Natural killer cell treated with Interleukin-12 subunit alpha and Interleukin-12 subunit beta and Interleukin-15 and Interleukin-18, amount 100 ng/mL, for 72 hours (primary cell): ENCODE results near the gene FBXO8. TPM values are rescaled to one million over a fixed set of nuclear protein-coding genes. Genes with fewer than 3 reads are reported as not detected.
"Not testable (repeated sequence)": the region's sequence is repeated elsewhere in the genome, so short reads cannot be mapped to it uniquely, and the experiment has no call there.

Experiments used
- ATAC-seq, 2 donors: fragments of 150-1000 bp; cut with Tn5 transposase in 1 of 2; sonication (Bioruptor Pico), chemical (Tn5 transposase) in 1 of 2; 2 replicates each; pipeline ENCODE4 v1.10.0; 2021
- DNase-seq: peaks from one replicate; pipeline ENCODE4 v3.0.0; 2022; ENCODE audit warnings: low spot score
- H3K27ac Mint-ChIP-seq, 2 donors: 1 replicate in 1 of 2; 2 replicates in 1 of 2; pipeline ENCODE4 v1.8.0; 2022; ENCODE audit warnings: mixed read lengths in 2 of 2, mild to moderate bottlenecking in 1 of 2, moderate library complexity in 1 of 2
- H3K27me3 Mint-ChIP-seq, 2 donors: 1 replicate in 1 of 2; 2 replicates in 1 of 2; pipeline ENCODE4 v1.8.0; 2022; ENCODE audit warnings: mixed read lengths in 2 of 2
- H3K36me3 Mint-ChIP-seq: one replicate; pipeline ENCODE4 v1.8.0; 2022; ENCODE audit warnings: mixed read lengths
- H3K4me1 Mint-ChIP-seq, 2 donors: 1 replicate in 1 of 2; 2 replicates in 1 of 2; pipeline ENCODE4 v1.8.0; 2022; ENCODE audit warnings: low read depth in 2 of 2, mixed read lengths in 2 of 2, mild to moderate bottlenecking in 1 of 2
- H3K4me3 Mint-ChIP-seq: one replicate; pipeline ENCODE4 v1.8.0; 2022; ENCODE audit warnings: mixed read lengths
- H3K9me3 Mint-ChIP-seq: 2 replicates; pipeline ENCODE4 v1.8.0; 2022; ENCODE audit warnings: mixed read lengths
- total RNA-seq, 2 donors: library from RNA; stranded (reverse); gene quantifications; one replicate each; pipeline ENCODE4 v1.2.3, GENCODE V29; 2022

Gene FBXO8
- total RNA-seq, 2 donors from 2014 or later, result 11.4 to 21.8 TPM

DNA sequence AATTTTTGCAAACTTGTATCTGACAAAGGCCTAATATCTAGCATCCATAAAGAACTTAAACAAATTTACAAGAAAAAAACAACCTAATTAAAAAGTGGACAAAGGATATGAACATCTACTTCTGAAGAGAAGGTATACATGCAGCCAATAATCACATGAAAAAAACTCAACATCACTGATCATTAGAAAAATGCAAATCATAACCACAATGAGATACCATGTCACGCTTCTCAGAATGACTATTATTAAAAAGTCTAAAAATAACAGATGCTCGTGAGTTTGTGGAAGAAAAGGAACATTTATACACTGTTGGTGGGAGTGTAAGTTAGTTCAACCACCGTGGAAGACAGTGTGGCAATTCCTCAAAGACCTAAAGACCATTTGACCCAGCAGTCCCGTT, 24.2 kb upstream of the FBXO8 start:
- Mint-ChIP-seq H3K36me3 (peaks cover 18% of the 10 kb centered on the region), H3K27me3 (no peaks in the 10 kb centered on the region), H3K27ac (no peak overlapping the region), H3K9me3 (no peaks in the 10 kb centered on the region), H3K4me3 (no peak overlapping the region), H3K4me1 (peaks cover 2% of the 10 kb centered on the region in 2 donors)
- DNase-seq, result no peak
- no peak for ATAC-seq

DNA sequence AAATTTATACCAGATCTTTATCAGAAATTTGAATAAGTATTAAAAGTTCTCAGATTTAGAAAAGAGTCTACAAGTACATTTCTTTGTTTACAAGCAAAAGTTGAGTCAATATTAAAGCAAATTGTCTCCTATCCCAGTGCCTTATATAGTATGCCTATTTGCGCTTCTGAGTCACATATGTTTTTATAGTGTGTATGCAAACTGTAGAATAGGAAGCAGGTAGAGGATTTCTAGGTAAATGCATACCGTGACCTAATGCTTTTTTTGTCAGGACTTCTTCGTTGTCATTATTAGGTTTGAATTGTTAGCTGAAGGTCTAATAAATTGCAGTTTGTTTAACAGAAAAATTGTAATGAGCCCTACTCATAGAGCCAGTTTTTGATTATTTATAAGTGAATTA, 22.5 kb upstream of the FBXO8 start:
- no peak overlapping the region for H3K4me3 Mint-ChIP-seq
- no peaks in the 10 kb centered on the region for H3K27me3 Mint-ChIP-seq
- H3K4me1 Mint-ChIP-seq, result no peaks in the 10 kb centered on the region
- no peak for ATAC-seq
- DNase-seq, result no peak
- no peak overlapping the region for H3K27ac Mint-ChIP-seq
- H3K9me3 Mint-ChIP-seq, result no peaks in the 10 kb centered on the region
- H3K36me3 Mint-ChIP-seq, result peaks cover 18% of the 10 kb centered on the region

- no peak overlapping the region for H3K27ac Mint-ChIP-seq
- no peak for DNase-seq
- no peaks in the 10 kb centered on the region for H3K9me3 Mint-ChIP-seq
- no peak overlapping the region for H3K4me3 Mint-ChIP-seq
- no peaks in the 10 kb centered on the region for H3K4me1 Mint-ChIP-seq
- no peaks in the 10 kb centered on the region for H3K27me3 Mint-ChIP-seq
- H3K36me3 Mint-ChIP-seq, result peaks cover 22% of the 10 kb centered on the region
- no peak for ATAC-seq
Observed at GRCh38 chr4:174304664-174305063, 21.2 kb upstream of the FBXO8 start.

- H3K36me3 Mint-ChIP-seq, result peaks cover 24% of the 10 kb centered on the region
- no peaks in the 10 kb centered on the region for H3K27me3 Mint-ChIP-seq
- H3K9me3 Mint-ChIP-seq, result no peaks in the 10 kb centered on the region
- no peaks in the 10 kb centered on the region for H3K4me1 Mint-ChIP-seq
- DNase-seq (no peak), ATAC-seq (no peak)
- no peak overlapping the region for H3K4me3 Mint-ChIP-seq
- H3K27ac Mint-ChIP-seq, result no peak overlapping the region
Observed at GRCh38 chr4:174303687-174304086, 20.2 kb upstream of the FBXO8 start.

DNA sequence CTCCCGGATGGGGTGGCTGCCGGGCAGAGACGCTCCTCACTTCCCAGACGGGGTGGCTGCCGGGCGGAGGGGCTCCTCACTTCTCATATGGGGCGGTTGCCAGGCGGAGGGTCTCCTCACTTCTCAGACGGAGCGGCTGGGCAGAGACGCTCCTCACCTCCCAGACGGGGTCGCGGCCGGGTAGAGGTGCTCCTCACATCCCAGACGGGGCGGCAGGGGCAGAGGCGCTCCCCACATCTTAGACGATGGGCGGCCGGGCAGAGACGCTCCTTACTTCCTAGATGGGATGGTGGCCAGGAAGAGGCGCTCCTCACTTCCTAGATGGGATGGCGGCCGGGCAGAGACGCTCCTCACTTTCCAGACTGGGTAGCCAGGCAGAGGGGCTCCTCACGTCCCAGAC, 11.7 kb upstream of the FBXO8 start:
- H3K4me3 Mint-ChIP-seq, DNase-seq, H3K9me3 Mint-ChIP-seq, ATAC-seq, H3K4me1 Mint-ChIP-seq, H3K27ac Mint-ChIP-seq, H3K27me3 Mint-ChIP-seq: not testable (repeated sequence)
- H3K36me3 Mint-ChIP-seq, result peaks cover 23% of the 10 kb centered on the region

DNA sequence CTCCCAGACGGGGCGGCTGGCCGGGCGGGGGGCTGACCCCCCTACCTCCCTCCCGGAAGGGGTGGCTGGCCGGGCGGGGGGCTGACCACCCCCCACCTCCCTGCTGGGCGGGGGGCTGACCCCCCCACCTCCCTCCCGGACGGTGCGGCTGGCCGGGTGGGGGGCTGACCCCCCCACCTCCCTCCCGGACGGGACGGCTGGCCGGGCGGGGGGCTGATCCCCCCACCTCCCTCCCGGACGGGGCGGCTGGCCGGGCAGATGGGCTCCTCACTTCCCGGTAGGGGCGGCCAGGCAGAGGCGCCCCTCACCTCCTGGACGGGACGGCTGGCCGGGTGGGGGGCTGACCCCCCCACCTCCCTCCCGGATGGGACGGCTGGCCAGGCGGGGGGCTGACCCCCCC, 11.2 kb upstream of the FBXO8 start:
- H3K4me3 Mint-ChIP-seq, H3K27ac Mint-ChIP-seq, H3K27me3 Mint-ChIP-seq, ATAC-seq, H3K9me3 Mint-ChIP-seq, H3K4me1 Mint-ChIP-seq, DNase-seq: not testable (repeated sequence)
- H3K36me3 Mint-ChIP-seq, result peaks cover 19% of the 10 kb centered on the region

DNA sequence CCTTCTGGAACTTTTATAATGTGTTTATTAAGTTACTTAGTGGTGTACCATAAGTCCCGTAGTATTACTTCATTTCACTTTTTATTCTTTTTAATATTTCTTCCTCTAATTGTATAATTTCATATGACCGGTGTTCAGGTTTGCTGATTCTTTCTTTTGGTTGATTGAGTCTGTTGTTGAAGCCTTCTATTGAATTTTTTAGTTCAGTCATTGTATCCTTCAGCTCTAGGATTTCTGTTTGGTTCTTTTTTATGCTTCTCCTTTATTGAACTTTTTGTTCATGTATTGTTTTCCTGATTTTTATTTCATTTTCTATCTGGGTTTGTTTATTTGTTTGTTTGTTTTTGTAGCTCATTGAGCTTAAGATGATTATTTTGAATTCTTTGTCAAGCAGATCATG, 9.0 kb upstream of the FBXO8 start:
- DNase-seq, result no peak
- Mint-ChIP-seq H3K4me3 (no peak overlapping the region), H3K36me3 (peaks cover 17% of the 10 kb centered on the region), H3K27ac (no peak overlapping the region), H3K4me1 (peaks cover 5 to 7% of the 10 kb centered on the region in 2 donors), H3K9me3 (peaks cover 5% of the 10 kb centered on the region), H3K27me3 (no peaks in the 10 kb centered on the region)
- ATAC-seq, result no peak

- no peak overlapping the region for H3K4me3 Mint-ChIP-seq
- ATAC-seq, result no peak
- no peak overlapping the region for H3K27ac Mint-ChIP-seq
Observed at GRCh38 chr4:174286870-174287269, 3.4 kb upstream of the FBXO8 start.

GRCh38 chr4:174284487-174284886, 1.0 kb upstream of the FBXO8 start:
- peak overlapping the region; percentile 100 for H3K4me3 Mint-ChIP-seq
- peak overlapping the region; percentile 99 for H3K27ac Mint-ChIP-seq
- H3K36me3 Mint-ChIP-seq, result peaks cover 10% of the 10 kb centered on the region
- no peaks in the 10 kb centered on the region for H3K9me3 Mint-ChIP-seq
- no peak for DNase-seq
- H3K4me1 Mint-ChIP-seq, result peaks cover 24 to 39% of the 10 kb centered on the region in 2 donors
- no peak for ATAC-seq
- H3K27me3 Mint-ChIP-seq, result no peaks in the 10 kb centered on the region

More at GRCh38 chr4:174286870-174287269, 3.4 kb upstream of the FBXO8 start:
- H3K36me3 Mint-ChIP-seq, result peaks cover 1% of the 10 kb centered on the region
- no peaks in the 10 kb centered on the region for H3K9me3 Mint-ChIP-seq
- peaks cover 20 to 33% of the 10 kb centered on the region in 2 donors for H3K4me1 Mint-ChIP-seq
- H3K27me3 Mint-ChIP-seq, result no peaks in the 10 kb centered on the region
- no peak for DNase-seq

GRCh38 chr4:174282836-174283506, 496 bp downstream of the FBXO8 start:
- H3K36me3 Mint-ChIP-seq, result peaks cover 17% of the 10 kb centered on the region
- H3K4me3 Mint-ChIP-seq, result peak overlapping the region; percentile 100
- H3K9me3 Mint-ChIP-seq, result no peaks in the 10 kb centered on the region
- H3K27me3 Mint-ChIP-seq, result no peaks in the 10 kb centered on the region
- ATAC-seq (peak; percentile 99 to 100), DNase-seq (peak; percentile 87)
- H3K4me1 Mint-ChIP-seq, result peaks cover 26 to 48% of the 10 kb centered on the region in 2 donors
- H3K27ac Mint-ChIP-seq, result peak overlapping the region; percentile 99

DNA sequence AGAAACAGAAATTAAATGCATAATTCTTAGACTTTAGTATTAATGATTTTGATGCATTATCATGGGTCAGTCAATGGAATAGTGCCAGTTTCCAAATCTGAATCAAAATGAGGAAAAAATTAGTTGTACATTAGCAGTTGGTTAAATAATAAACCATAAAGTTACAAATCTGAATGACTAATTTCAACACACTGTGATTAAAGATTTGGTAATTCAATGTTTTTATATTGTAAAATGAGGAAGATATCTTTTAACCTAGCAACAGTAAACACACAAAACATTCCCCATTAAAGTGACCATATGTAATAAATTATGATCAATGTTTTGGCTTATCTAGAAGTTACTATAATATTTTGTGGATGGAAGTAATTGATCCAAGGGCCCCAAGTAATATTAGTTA, 1.6 kb downstream of the FBXO8 start:
- Mint-ChIP-seq H3K9me3 (no peaks in the 10 kb centered on the region), H3K27me3 (no peaks in the 10 kb centered on the region), H3K4me3 (peak overlapping the region; percentile 100), H3K36me3 (peaks cover 17% of the 10 kb centered on the region), H3K27ac (peak overlapping the region; percentile 99), H3K4me1 (peaks cover 26 to 48% of the 10 kb centered on the region in 2 donors)
- no peak for ATAC-seq
- no peak for DNase-seq

- DNase-seq (no peak), ATAC-seq (no peak)
- Mint-ChIP-seq H3K36me3 (peaks cover 17% of the 10 kb centered on the region), H3K9me3 (no peaks in the 10 kb centered on the region), H3K4me1 (peaks cover 26 to 48% of the 10 kb centered on the region in 2 donors), H3K4me3 (peak overlapping the region; percentile 25), H3K27ac (no peak overlapping the region), H3K27me3 (no peaks in the 10 kb centered on the region)
Observed at GRCh38 chr4:174281182-174281737, 2.2 kb downstream of the FBXO8 start.

- H3K36me3 Mint-ChIP-seq, result peaks cover 17% of the 10 kb centered on the region
- peaks cover 20 to 42% of the 10 kb centered on the region in 2 donors for H3K4me1 Mint-ChIP-seq
Observed at GRCh38 chr4:174279433-174280155, 3.9 kb downstream of the FBXO8 start.

GRCh38 chr4:174278467-174278866, 5.0 kb downstream of the FBXO8 start:
- H3K36me3 Mint-ChIP-seq, result peaks cover 17% of the 10 kb centered on the region
- no peak overlapping the region for H3K27ac Mint-ChIP-seq
- no peak overlapping the region for H3K4me3 Mint-ChIP-seq
- H3K4me1 Mint-ChIP-seq, result peaks cover 17 to 39% of the 10 kb centered on the region in 2 donors
- no peak for DNase-seq
- no peak for ATAC-seq
- no peaks in the 10 kb centered on the region for H3K9me3 Mint-ChIP-seq
- H3K27me3 Mint-ChIP-seq, result no peaks in the 10 kb centered on the region

More at GRCh38 chr4:174279433-174280155, 3.9 kb downstream of the FBXO8 start:
- H3K4me3 Mint-ChIP-seq, result no peak overlapping the region
- H3K27me3 Mint-ChIP-seq, result no peaks in the 10 kb centered on the region
- H3K9me3 Mint-ChIP-seq, result no peaks in the 10 kb centered on the region
- ATAC-seq (no peak), DNase-seq (no peak)
- H3K27ac Mint-ChIP-seq, result no peak overlapping the region
